Measurements from ENCODE around the gene BMP7. TPM values are rescaled to one million over a fixed set of nuclear protein-coding genes. Genes with fewer than 3 reads are reported as not detected.

Gene BMP7
- total and polyA plus RNA-seq, 9 of the 15 experiments (the other 6 are each of a cell fraction or from before 2014, with no cell fraction given) = 0.18 TPM; not detected in 8

DNA sequence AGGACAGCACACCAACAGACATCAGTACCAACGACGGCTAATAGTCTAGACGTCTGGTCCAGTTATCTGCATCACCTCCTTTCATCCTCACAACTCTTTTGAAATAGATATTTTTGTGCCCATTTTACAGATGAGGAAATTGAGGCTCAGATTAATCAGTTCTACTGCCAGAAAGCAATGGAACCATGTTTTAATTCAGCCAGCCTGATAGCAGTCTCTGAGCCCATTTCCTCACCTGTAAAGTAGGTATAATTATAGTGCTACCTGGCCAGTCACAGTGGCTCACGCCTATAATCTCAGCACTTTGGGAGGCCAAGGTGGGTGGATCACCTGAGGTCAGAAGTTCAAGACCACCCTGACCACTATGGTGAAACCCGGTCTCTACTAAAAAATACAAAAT, 9.8 kb upstream of the BMP7 start:
- Histone ChIP-seq H2AFZ (ENCODE audit: low read depth, low read length) (no peak overlapping the region), H3K36me3 (ENCODE audit: control insufficient read depth, insufficient read depth, low read length) (no peaks in the 10 kb centered on the region), H3K4me2 (ENCODE audit: insufficient read depth, low read length) (no peak overlapping the region), H3K4me3 (no peak overlapping the region), H3K79me2 (ENCODE audit: control insufficient read depth, insufficient read depth, low read length) (no peaks in the 10 kb centered on the region), H4K20me1 (replicated peaks; ENCODE audit: control insufficient read depth, insufficient read depth, low read length) (peaks cover 6% of the 10 kb centered on the region; the same call in 1 of the 2 replicates), H3K9me1 (ENCODE audit: control insufficient read depth, insufficient read depth, low read length) (peaks cover 2% of the 10 kb centered on the region), H3K4me1 (replicated peaks in 1 of 2; ENCODE audit: control insufficient read depth in 2 of 2, insufficient read depth in 2 of 2, low read length in 2 of 2) (no peaks in the 10 kb centered on the region; a peak in 2 of 5 replicates), H3K9ac (ENCODE audit: insufficient read depth in 1 of 2, low read depth in 2 of 2, low read length in 2 of 2) (no peak overlapping the region), H3K27me3 (ENCODE audit: control insufficient read depth in 2 of 2, insufficient read depth in 2 of 2, low read length in 2 of 2) (peaks cover 10 to 42% of the 10 kb centered on the region in 2 experiments; a peak in 4 of 5 replicates), H3K9me3 (replicated peaks; ENCODE audit: control insufficient read depth, insufficient read depth, low read depth, low read length) (no peaks in the 10 kb centered on the region), H3K27ac (ENCODE audit: extremely low read depth, low read depth, low read length) (no peak overlapping the region)
- BruUV-seq (replicated peaks) = no TSS peak
- intact Hi-C loops (cut with micrococcal nuclease) = no loop called here
- in situ Hi-C loops (cut with MboI) = no loop called here
- ChIA-PET CTCF (ENCODE audit: low intra/inter-chr PET ratio) (no interaction called here), POLR2A (interaction anchor here (0.7 kb wide), 1 partner anchor 326 kb away, joined by 3 read pairs; no protein-coding TSS in a partner anchor)
- DNase-seq (ENCODE audit: extremely low read depth in 1 of 4, low spot score in 3 of 4) (no peak), ATAC-seq (no peak), FAIRE-seq (no peak)
- 4% methylated on average over 5 of the region's 5 CpGs for WGBS (ENCODE audit: insufficient coverage, low coverage, missing lambda C conversion rate)
- TF ChIP-seq, protein P1, sequence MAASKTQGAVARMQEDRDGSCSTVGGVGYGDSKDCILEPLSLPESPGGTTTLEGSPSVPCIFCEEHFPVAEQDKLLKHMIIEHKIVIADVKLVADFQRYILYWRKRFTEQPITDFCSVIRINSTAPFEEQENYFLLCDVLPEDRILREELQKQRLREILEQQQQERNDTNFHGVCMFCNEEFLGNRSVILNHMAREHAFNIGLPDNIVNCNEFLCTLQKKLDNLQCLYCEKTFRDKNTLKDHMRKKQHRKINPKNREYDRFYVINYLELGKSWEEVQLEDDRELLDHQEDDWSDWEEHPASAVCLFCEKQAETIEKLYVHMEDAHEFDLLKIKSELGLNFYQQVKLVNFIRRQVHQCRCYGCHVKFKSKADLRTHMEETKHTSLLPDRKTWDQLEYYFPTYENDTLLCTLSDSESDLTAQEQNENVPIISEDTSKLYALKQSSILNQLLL (CRISPR knock-in tag; IDR thresholded peaks at IDR 0.05; ENCODE audit: borderline replicate concordance) = no peak
- TF ChIP-seq, protein P2, sequence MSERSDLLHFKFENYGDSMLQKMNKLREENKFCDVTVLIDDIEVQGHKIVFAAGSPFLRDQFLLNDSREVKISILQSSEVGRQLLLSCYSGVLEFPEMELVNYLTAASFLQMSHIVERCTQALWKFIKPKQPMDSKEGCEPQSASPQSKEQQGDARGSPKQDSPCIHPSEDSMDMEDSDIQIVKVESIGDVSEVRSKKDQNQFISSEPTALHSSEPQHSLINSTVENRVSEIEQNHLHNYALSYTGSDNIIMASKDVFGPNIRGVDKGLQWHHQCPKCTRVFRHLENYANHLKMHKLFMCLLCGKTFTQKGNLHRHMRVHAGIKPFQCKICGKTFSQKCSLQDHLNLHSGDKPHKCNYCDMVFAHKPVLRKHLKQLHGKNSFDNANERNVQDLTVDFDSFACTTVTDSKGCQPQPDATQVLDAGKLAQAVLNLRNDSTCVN (CRISPR knock-in tag; IDR thresholded peaks at IDR 0.05) = no peak
- TF ChIP-seq, protein P3, sequence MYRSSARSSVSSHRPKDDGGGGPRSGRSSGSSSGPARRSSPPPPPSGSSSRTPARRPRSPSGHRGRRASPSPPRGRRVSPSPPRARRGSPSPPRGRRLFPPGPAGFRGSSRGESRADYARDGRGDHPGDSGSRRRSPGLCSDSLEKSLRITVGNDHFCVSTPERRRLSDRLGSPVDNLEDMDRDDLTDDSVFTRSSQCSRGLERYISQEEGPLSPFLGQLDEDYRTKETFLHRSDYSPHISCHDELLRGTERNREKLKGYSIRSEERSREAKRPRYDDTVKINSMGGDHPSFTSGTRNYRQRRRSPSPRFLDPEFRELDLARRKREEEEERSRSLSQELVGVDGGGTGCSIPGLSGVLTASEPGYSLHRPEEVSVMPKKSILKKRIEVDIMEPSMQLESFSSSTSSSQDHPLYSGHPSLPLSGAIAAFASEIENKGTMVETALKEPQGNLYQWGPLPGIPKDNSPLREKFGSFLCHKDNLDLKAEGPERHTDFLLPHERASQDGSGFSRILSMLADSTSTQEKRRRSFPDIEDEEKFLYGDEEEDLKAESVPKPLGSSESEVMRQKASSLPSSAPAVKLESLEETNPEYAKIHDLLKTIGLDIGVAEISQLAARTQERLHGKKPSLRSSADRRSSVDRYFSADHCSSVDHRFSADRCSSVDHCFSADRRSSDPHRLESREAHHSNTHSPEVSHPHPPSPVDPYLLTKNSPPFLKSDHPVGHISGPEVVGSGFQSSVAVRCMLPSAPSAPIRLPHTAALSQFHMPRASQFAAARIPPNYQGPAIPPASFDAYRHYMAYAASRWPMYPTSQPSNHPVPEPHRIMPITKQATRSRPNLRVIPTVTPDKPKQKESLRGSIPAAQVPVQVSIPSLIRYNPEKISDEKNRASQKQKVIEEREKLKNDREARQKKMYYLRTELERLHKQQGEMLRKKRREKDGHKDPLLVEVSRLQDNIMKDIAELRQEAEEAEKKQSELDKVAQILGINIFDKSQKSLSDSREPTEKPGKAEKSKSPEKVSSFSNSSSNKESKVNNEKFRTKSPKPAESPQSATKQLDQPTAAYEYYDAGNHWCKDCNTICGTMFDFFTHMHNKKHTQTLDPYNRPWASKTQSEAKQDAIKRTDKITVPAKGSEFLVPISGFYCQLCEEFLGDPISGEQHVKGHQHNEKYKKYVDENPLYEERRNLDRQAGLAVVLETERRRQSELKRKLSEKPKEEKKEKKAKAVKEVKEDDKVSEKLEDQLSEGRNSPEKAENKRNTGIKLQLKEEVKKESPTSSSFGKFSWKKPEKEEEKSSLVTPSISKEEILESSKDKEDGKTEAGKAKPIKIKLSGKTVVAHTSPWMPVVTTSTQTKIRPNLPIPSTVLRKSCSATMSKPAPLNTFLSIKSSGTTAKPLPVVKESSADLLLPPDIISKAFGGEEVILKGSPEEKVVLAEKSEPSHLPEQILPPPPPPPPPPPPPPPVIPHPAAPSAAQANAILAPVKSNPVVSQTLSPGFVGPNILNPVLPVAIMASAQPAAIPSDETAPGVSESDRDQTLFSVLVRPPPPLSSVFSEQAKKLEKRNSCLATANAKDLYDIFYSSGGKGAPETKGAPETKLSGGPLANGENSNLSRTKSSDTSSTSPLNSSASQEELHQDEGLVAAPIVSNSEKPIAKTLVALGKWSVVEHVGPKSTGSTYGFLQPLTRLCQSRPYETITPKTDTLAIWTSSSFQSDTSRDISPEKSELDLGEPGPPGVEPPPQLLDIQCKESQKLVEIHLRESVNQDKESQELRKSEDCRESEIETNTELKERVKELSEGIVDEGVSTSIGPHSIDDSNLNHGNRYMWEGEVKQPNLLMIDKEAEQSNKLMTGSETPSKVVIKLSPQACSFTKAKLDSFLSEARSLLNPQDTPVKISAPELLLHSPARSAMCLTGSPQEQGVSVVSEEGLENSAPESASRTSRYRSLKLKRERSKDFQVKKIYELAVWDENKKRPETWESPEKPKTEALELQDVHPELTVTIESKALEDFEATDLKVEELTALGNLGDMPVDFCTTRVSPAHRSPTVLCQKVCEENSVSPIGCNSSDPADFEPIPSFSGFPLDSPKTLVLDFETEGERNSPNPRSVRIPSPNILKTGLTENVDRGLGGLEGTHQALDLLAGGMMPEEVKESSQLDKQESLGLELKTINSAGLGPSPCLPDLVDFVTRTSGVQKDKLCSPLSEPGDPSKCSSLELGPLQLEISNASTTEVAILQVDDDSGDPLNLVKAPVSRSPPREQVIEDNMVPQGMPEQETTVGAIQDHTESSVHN (IDR thresholded peaks at IDR 0.05; ENCODE audit: borderline replicate concordance in 1 of 2, low read depth in 1 of 2) = no peak
- TF ChIP-seq STAG1 (CRISPR knock-in tag; IDR thresholded peaks at IDR 0.05; ENCODE audit: borderline replicate concordance) (no peak), BCOR (IDR thresholded peaks at IDR 0.05) (peak; percentile 28; the same call in 1 of the 2 replicates), NR4A1 (CRISPR knock-in tag; IDR thresholded peaks at IDR 0.05) (no peak), NR4A1 (tag; IDR thresholded peaks at IDR 0.05) (no peak), RBM25 (IDR thresholded peaks at IDR 0.05; ENCODE audit: low read depth, low read length, severe bottlenecking) (peak; percentile 71)
- TF ChIP-seq, protein P4, sequence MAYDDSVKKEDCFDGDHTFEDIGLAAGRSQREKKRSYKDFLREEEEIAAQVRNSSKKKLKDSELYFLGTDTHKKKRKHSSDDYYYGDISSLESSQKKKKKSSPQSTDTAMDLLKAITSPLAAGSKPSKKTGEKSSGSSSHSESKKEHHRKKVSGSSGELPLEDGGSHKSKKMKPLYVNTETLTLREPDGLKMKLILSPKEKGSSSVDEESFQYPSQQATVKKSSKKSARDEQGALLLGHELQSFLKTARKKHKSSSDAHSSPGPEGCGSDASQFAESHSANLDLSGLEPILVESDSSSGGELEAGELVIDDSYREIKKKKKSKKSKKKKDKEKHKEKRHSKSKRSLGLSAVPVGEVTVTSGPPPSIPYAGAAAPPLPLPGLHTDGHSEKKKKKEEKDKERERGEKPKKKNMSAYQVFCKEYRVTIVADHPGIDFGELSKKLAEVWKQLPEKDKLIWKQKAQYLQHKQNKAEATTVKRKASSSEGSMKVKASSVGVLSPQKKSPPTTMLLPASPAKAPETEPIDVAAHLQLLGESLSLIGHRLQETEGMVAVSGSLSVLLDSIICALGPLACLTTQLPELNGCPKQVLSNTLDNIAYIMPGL (CRISPR knock-in tag; IDR thresholded peaks at IDR 0.05) = no peak

All from K562 (cell line).